GM12878 (cell line): ENCODE results near the gene FYB1. TPM values are rescaled to one million over a fixed set of nuclear protein-coding genes. Genes with fewer than 3 reads are reported as not detected.

ENCODE experiments used
- ATAC-seq: fragments of 200-7000 bp; cut with Tn5 transposase; 3 replicates; pipeline ENCODE4 v1.9.1; 2020; ENCODE audit warnings: mild to moderate bottlenecking, moderate library complexity
- BruUV-seq: library from RNA; stranded (reverse); fragments of 400-500 nt; replicated peaks from 2 replicates; lab custom pipeline; 2021; lab: Mats Ljungman, UMichigan
- CTCF ChIA-PET: fragments of 300-600 bp; sonication (Branson Sonifier 250); formaldehyde crosslinking; extraction: SDS; loops from one replicate; lab custom pipeline; 2021; ENCODE audit warnings: inconsistent platforms; lab: Yijun Ruan, JAX
- POLR2A ChIA-PET: fragments of 350-600 bp; formaldehyde crosslinking; extraction: SDS; loops from one replicate; lab custom pipeline; 2021; ENCODE audit warnings: inconsistent platforms; lab: Charles Lee
- RAD21 ChIA-PET: fragments of 300-600 bp; sonication (Branson Sonifier 250); formaldehyde crosslinking; loops from one replicate; lab custom pipeline; 2023; ENCODE audit warnings: antibody characterized with exemption; ENCODE audit not compliant: unreplicated experiment; lab: Charles Lee
- SMC1A ChIA-PET: fragments of 300-600 bp; sonication (Branson Sonifier 250); formaldehyde crosslinking; loops from one replicate; lab custom pipeline; 2023; ENCODE audit not compliant: unreplicated experiment, uncharacterized antibody; lab: Charles Lee
- DNase-seq: peaks from one replicate; pipeline ENCODE4 v3.0.0-alpha.2; 2011; ENCODE audit warnings: low read depth, low spot score
- FAIRE-seq: peaks from 3 replicates; lab custom pipeline; 2011; peaks lifted over from hg19 to GRCh38; lab: Jason Lieb, UNC
- H2AFZ ChIP-seq: 2 replicates; pipeline ENCODE4 v1.6.0; 2011; ENCODE audit warnings: low read depth, low read length, control low read depth; ENCODE audit not compliant: control insufficient read depth
- H3K27ac ChIP-seq: 2 replicates; pipeline ENCODE4 v1.5.1; 2011; ENCODE audit warnings: control low read depth; ENCODE audit not compliant: control insufficient read depth, insufficient read depth
- H3K27me3 ChIP-seq, 2 experiments: replicated peaks in 1 of 2; 2 replicates each; pipeline versions ENCODE4 v1.6.0 to v1.6.1; 2011; ENCODE audit warnings: low read length in 1 of 2; ENCODE audit not compliant: control insufficient read depth in 2 of 2, insufficient read depth in 2 of 2
- H3K36me3 ChIP-seq, 2 experiments: 2 replicates each; pipeline ENCODE4 v1.5.1; 2011; ENCODE audit warnings: low read length in 1 of 2; ENCODE audit not compliant: control insufficient read depth in 2 of 2, insufficient read depth in 2 of 2
- H3K4me1 ChIP-seq: 2 replicates; pipeline ENCODE4 v1.6.1; 2011; ENCODE audit warnings: mild to moderate bottlenecking, low read length, moderate library complexity, mixed read lengths; ENCODE audit not compliant: control insufficient read depth, insufficient read depth
- H3K4me2 ChIP-seq: 2 replicates; pipeline ENCODE4 v1.6.0; 2011; ENCODE audit warnings: control low read depth; ENCODE audit not compliant: control insufficient read depth, insufficient read depth
- H3K4me3 ChIP-seq: fragments of 200-600 bp; sonication (generic); 2 replicates; pipeline ENCODE4 v1.5.1; 2016
- H3K79me2 ChIP-seq: 2 replicates; pipeline ENCODE4 v1.6.0; 2011; ENCODE audit warnings: low read length; ENCODE audit not compliant: control insufficient read depth, insufficient read depth
- H3K9ac ChIP-seq: 2 replicates; pipeline ENCODE4 v1.8.0; 2011; ENCODE audit warnings: low read length, control low read depth, mixed read lengths; ENCODE audit not compliant: control insufficient read depth, insufficient read depth
- H3K9me3 ChIP-seq: replicated peaks from 3 replicates; pipeline ENCODE4 v1.5.1; 2011; ENCODE audit warnings: mild to moderate bottlenecking, low read length; ENCODE audit not compliant: control insufficient read depth, insufficient read depth
- H4K20me1 ChIP-seq: 2 replicates; pipeline ENCODE4 v1.6.0; 2011; ENCODE audit not compliant: control insufficient read depth, insufficient read depth
- CHD2 ChIP-seq: IDR thresholded peaks from 2 replicates; pipeline ENCODE4 v1.6.1; 2011; ENCODE audit warnings: low read depth, low read length, improper control_type of control experiment, borderline replicate concordance
- ESRRA ChIP-seq: IDR thresholded peaks from 2 replicates; pipeline ENCODE4 v1.6.1; 2012; ENCODE audit warnings: mild to moderate bottlenecking, low read length, improper control_type of control experiment
- EZH2 ChIP-seq: IDR thresholded peaks from 2 replicates; pipeline ENCODE4 v1.6.1; 2012; ENCODE audit warnings: low read depth, mild to moderate bottlenecking, control low read depth, inconsistent platforms, low read length, borderline replicate concordance; ENCODE audit not compliant: control insufficient read depth
- FOXK2 ChIP-seq: fragments of 450-650 bp; IDR thresholded peaks from 2 replicates; pipeline ENCODE4 v1.6.1; 2017; ENCODE audit warnings: mild to moderate bottlenecking, moderate library complexity
- KLF5 ChIP-seq: fragments of 450-650 bp; IDR thresholded peaks from 2 replicates; pipeline ENCODE4 v1.6.1; 2014; ENCODE audit warnings: mild to moderate bottlenecking; ENCODE audit not compliant: partially characterized antibody
- NFIC ChIP-seq: IDR thresholded peaks from 2 replicates; pipeline ENCODE4 v1.6.1; 2012; ENCODE audit warnings: low read depth, mild to moderate bottlenecking, inconsistent platforms, low read length, moderate library complexity
- NKRF ChIP-seq: fragments of 450-650 bp; conservative IDR thresholded peaks from 2 replicates; pipeline ENCODE4 v1.6.1; 2017; ENCODE audit warnings: mild to moderate bottlenecking, moderate library complexity
- PAX8 ChIP-seq: fragments of 450-650 bp; IDR thresholded peaks from 2 replicates; pipeline ENCODE4 v1.6.1; 2017; ENCODE audit warnings: mild to moderate bottlenecking, moderate library complexity
- PBX3 ChIP-seq: IDR thresholded peaks from 2 replicates; pipeline ENCODE4 v1.6.1; 2011; ENCODE audit warnings: mild to moderate bottlenecking, low read depth, low read length, moderate library complexity; ENCODE audit not compliant: insufficient replicate concordance
- POLR2AphosphoS5 ChIP-seq: IDR thresholded peaks from 2 replicates; pipeline ENCODE4 v1.6.1; 2011; ENCODE audit warnings: mild to moderate bottlenecking, low read length, inconsistent platforms
- PRDM15 ChIP-seq: fragments of 450-650 bp; formaldehyde crosslinking; IDR thresholded peaks from 2 replicates; pipeline ENCODE4 v1.4.0; 2020; ENCODE audit warnings: mild to moderate bottlenecking, moderate library complexity
- RCOR1 ChIP-seq: conservative IDR thresholded peaks from 2 replicates; pipeline ENCODE4 v1.6.1; 2012; ENCODE audit warnings: low read depth, low read length, improper control_type of control experiment
- SIX5 ChIP-seq: IDR thresholded peaks from 2 replicates; pipeline ENCODE4 v1.6.1; 2011; ENCODE audit warnings: mild to moderate bottlenecking, low read depth, low read length, moderate library complexity; ENCODE audit not compliant: severe bottlenecking
- ZBED1 ChIP-seq: IDR thresholded peaks from 2 replicates; pipeline ENCODE4 v1.6.1; 2016; ENCODE audit warnings: borderline replicate concordance
- ZNF384 ChIP-seq: IDR thresholded peaks from 2 replicates; pipeline ENCODE4 v1.6.1; 2012; ENCODE audit warnings: low read depth, mild to moderate bottlenecking, low read length, improper control_type of control experiment, borderline replicate concordance
- WGBS: methylation state at CpG from one replicate; pipeline ENCODE4 v1.1.6; 2016; ENCODE audit warnings: low lambda C conversion rate; ENCODE audit not compliant: insufficient replicate concordance, insufficient coverage; ENCODE audit errors: missing lambda C conversion rate; 5-methylcytosine and 5-hydroxymethylcytosine counted together
- in situ Hi-C: fragments of 300-500 bp; cut with MboI; formaldehyde crosslinking; loops from 9 replicates; pipeline ENCODE4 v1.14.3; 2018; ENCODE audit warnings: mixed read lengths
- intact Hi-C: fragments of 100-400 bp; cut with micrococcal nuclease; formaldehyde crosslinking; loops from one replicate; pipeline ENCODE4 v1.14.2; 2022; ENCODE audit not compliant: unreplicated experiment
- polyA plus RNA-seq, 11 experiments: library from polyadenylated mRNA; depleted of rRNA in 4 of 11; unstranded in 6 of 11; stranded (reverse) in 5 of 11; fragments of >200 nt; fragmentation: Nextera tagmentation in 4 of 11; fragmentation: Illumina TruSeq in 1 of 11; extraction: Ambion mirVana in 4 of 11; extraction: Trizol in 1 of 11; gene quantifications; 1 replicate in 1 of 11; 2 replicates in 10 of 11; pipeline versions ENCODE4 v1.2.1 to v1.2.3, GENCODE V29; 2011 to 2016; ENCODE audit warnings: inconsistent platforms in 2 of 11, missing spikeins in 2 of 11, low read depth in 1 of 11
- total RNA-seq, 4 experiments: library from RNA; depleted of rRNA in 3 of 4; stranded (reverse); fragments of >200 nt in 3 of 4; fragmentation: Illumina TruSeq in 1 of 4; extraction: Trizol in 1 of 4; gene quantifications; 2 replicates each; pipeline versions ENCODE4 v1.2.1 to v1.2.3, GENCODE V29; 2013 to 2021

The FYB1 gene
- total and polyA plus RNA-seq, 10 of the 15 experiments (the other 5 are each of a cell fraction or from before 2014, with no cell fraction given) = 0.06 to 4.3 (median 0.25) TPM; not detected in 2

GRCh38 chr5:39173069-39173468 lies 46.3 kb downstream of the FYB1 start:
- Histone ChIP-seq H3K9me3 (no peaks in the 10 kb centered on the region; the same call in 1 of the 3 replicates), H3K4me3 (no peak overlapping the region), H3K9ac (no peak overlapping the region), H2AFZ (no peak overlapping the region), H3K4me2 (no peak overlapping the region), H3K79me2 (no peaks in the 10 kb centered on the region), H3K27ac (no peak overlapping the region), H3K27me3 (no peaks in the 10 kb centered on the region), H4K20me1 (no peaks in the 10 kb centered on the region), H3K4me1 (peaks cover 4% of the 10 kb centered on the region), H3K36me3 (no peaks in the 10 kb centered on the region)
- ChIA-PET SMC1A (interaction anchor here (0.6 kb wide), 1 partner anchor 26 kb away, joined by 3 read pairs; no protein-coding TSS in a partner anchor), CTCF (interaction anchor here (0.6 kb wide), 1 partner anchor 11 kb away, joined by 3 read pairs; no protein-coding TSS in a partner anchor), POLR2A (no interaction called here), RAD21 (no interaction called here)
- in situ Hi-C loops = no loop called here
- WGBS = 29% methylated on average over 3 of the region's 3 CpGs
- BruUV-seq = no TSS peak
- intact Hi-C loops = no loop called here
- TF ChIP-seq SIX5 = no peak
- no peak for TF ChIP-seq PRDM15
- TF ChIP-seq CHD2 = no peak
- TF ChIP-seq EZH2 = no peak
- TF ChIP-seq RCOR1 = no peak
- no peak for TF ChIP-seq ESRRA
- no peak for TF ChIP-seq NKRF
- TF ChIP-seq NFIC = no peak
- TF ChIP-seq ZBED1 = no peak
- no peak for TF ChIP-seq PBX3
- no peak for TF ChIP-seq PAX8
- no peak for TF ChIP-seq ZNF384
- no peak for TF ChIP-seq KLF5
- TF ChIP-seq FOXK2 = no peak
- TF ChIP-seq POLR2AphosphoS5 = no peak
- ATAC-seq (no peak), DNase-seq (no peak), FAIRE-seq (no peak)
